ENCODE measurements around the gene CCNH. TPM values are rescaled to one million over a fixed set of nuclear protein-coding genes. Genes with fewer than 3 reads are reported as not detected.

The CCNH gene
- total and polyA plus RNA-seq, 9 of the 15 experiments (the other 6 are each of a cell fraction or from before 2014, with no cell fraction given): 100 to 213 (median 150) TPM

GRCh38 chr5:87412630-87413342 lies at the start of gene CCNH (continued):
- TF ChIP-seq ZKSCAN1 (IDR thresholded peaks at IDR 0.05; ENCODE audit: low read depth, low read length) (0 out of 2 replicates have a peak, but pooled peaks have one; percentile 15), ZNF436 (CRISPR knock-in tag; IDR thresholded peaks at IDR 0.05) (no peak), KAT2B (IDR thresholded peaks at IDR 0.05; ENCODE audit: low read depth, low read length) (no peak), CREB1 (IDR thresholded peaks at IDR 0.05) (peak; percentile 99), CREB1 (CRISPR knock-in tag; IDR thresholded peaks at IDR 0.05) (peak; percentile 97), SUPT5H (IDR thresholded peaks at IDR 0.05) (peak; percentile 86), FOXM1 (IDR thresholded peaks at IDR 0.05; ENCODE audit: low read depth) (peak; percentile 63; the same call in 1 of the 2 replicates), FOXM1 (CRISPR knock-in tag; IDR thresholded peaks at IDR 0.05; ENCODE audit: low read depth) (no peak), ZNF830 (CRISPR knock-in tag; IDR thresholded peaks at IDR 0.05) (no peak), E2F3 (CRISPR knock-in tag; IDR thresholded peaks at IDR 0.05) (no peak), TEAD1 (CRISPR knock-in tag; IDR thresholded peaks at IDR 0.05) (no peak), BCLAF1 (IDR thresholded peaks at IDR 0.05; ENCODE audit: borderline replicate concordance in 1 of 2, control insufficient read depth in 1 of 2, low read depth in 2 of 2, low read length in 1 of 2) (no peak), TARDBP (IDR thresholded peaks at IDR 0.05) (no peak), MCM3 (IDR thresholded peaks at IDR 0.05) (no peak)
- TF ChIP-seq, protein P1, sequence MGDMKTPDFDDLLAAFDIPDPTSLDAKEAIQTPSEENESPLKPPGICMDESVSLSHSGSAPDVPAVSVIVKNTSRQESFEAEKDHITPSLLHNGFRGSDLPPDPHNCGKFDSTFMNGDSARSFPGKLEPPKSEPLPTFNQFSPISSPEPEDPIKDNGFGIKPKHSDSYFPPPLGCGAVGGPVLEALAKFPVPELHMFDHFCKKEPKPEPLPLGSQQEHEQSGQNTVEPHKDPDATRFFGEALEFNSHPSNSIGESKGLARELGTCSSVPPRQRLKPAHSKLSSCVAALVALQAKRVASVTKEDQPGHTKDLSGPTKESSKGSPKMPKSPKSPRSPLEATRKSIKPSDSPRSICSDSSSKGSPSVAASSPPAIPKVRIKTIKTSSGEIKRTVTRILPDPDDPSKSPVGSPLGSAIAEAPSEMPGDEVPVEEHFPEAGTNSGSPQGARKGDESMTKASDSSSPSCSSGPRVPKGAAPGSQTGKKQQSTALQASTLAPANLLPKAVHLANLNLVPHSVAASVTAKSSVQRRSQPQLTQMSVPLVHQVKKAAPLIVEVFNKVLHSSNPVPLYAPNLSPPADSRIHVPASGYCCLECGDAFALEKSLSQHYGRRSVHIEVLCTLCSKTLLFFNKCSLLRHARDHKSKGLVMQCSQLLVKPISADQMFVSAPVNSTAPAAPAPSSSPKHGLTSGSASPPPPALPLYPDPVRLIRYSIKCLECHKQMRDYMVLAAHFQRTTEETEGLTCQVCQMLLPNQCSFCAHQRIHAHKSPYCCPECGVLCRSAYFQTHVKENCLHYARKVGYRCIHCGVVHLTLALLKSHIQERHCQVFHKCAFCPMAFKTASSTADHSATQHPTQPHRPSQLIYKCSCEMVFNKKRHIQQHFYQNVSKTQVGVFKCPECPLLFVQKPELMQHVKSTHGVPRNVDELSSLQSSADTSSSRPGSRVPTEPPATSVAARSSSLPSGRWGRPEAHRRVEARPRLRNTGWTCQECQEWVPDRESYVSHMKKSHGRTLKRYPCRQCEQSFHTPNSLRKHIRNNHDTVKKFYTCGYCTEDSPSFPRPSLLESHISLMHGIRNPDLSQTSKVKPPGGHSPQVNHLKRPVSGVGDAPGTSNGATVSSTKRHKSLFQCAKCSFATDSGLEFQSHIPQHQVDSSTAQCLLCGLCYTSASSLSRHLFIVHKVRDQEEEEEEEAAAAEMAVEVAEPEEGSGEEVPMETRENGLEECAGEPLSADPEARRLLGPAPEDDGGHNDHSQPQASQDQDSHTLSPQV (IDR thresholded peaks at IDR 0.05): no peak
- TF ChIP-seq, protein P2, sequence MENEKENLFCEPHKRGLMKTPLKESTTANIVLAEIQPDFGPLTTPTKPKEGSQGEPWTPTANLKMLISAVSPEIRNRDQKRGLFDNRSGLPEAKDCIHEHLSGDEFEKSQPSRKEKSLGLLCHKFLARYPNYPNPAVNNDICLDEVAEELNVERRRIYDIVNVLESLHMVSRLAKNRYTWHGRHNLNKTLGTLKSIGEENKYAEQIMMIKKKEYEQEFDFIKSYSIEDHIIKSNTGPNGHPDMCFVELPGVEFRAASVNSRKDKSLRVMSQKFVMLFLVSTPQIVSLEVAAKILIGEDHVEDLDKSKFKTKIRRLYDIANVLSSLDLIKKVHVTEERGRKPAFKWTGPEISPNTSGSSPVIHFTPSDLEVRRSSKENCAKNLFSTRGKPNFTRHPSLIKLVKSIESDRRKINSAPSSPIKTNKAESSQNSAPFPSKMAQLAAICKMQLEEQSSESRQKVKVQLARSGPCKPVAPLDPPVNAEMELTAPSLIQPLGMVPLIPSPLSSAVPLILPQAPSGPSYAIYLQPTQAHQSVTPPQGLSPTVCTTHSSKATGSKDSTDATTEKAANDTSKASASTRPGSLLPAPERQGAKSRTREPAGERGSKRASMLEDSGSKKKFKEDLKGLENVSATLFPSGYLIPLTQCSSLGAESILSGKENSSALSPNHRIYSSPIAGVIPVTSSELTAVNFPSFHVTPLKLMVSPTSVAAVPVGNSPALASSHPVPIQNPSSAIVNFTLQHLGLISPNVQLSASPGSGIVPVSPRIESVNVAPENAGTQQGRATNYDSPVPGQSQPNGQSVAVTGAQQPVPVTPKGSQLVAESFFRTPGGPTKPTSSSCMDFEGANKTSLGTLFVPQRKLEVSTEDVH (IDR thresholded peaks at IDR 0.05; ENCODE audit: low read depth, partially characterized antibody): no peak
- TF ChIP-seq, protein P3, sequence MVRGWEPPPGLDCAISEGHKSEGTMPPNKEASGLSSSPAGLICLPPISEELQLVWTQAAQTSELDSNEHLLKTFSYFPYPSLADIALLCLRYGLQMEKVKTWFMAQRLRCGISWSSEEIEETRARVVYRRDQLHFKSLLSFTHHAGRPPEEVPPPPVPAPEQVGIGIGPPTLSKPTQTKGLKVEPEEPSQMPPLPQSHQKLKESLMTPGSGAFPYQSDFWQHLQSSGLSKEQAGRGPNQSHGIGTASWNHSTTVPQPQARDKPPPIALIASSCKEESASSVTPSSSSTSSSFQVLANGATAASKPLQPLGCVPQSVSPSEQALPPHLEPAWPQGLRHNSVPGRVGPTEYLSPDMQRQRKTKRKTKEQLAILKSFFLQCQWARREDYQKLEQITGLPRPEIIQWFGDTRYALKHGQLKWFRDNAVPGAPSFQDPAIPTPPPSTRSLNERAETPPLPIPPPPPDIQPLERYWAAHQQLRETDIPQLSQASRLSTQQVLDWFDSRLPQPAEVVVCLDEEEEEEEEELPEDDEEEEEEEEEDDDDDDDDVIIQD (CRISPR knock-in tag; IDR thresholded peaks at IDR 0.05): no peak

All from K562 (cell line).